ENCODE measurements around the gene RCC2. TPM values are rescaled to one million over a fixed set of nuclear protein-coding genes. Genes with fewer than 3 reads are reported as not detected.
"Not testable (repeated sequence)": the region's sequence is repeated elsewhere in the genome, so short reads cannot be mapped to it uniquely, and the experiment has no call there.

RCC2 gene
- total and polyA plus RNA-seq, 4 donors, result 2.1 to 36.7 (median 8.1) TPM

DNA sequence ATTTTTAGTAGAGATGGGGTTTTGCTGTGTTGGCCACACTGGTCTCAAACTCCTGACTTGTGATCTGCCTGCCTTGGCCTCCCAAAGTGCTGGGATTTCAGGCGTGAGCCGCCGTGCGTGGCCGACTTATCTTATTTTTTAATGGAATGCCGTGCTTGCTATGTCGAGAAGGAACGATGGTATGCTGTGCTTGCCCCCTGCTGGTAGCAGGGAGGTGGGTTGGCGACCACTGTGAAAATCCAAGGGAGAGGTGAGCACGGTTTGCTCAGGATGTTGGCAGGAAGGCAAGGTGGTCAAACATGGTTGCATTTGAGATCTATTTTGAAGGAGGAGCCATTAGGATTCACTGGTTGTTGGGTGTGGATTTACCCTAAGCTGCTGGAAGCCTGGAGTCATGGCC, 45.8 kb upstream of the RCC2 start:
- TF ChIP-seq RAD21 (IDR thresholded peaks at IDR 0.05), result peak; percentile 48 to 62
- TF ChIP-seq, protein P1, sequence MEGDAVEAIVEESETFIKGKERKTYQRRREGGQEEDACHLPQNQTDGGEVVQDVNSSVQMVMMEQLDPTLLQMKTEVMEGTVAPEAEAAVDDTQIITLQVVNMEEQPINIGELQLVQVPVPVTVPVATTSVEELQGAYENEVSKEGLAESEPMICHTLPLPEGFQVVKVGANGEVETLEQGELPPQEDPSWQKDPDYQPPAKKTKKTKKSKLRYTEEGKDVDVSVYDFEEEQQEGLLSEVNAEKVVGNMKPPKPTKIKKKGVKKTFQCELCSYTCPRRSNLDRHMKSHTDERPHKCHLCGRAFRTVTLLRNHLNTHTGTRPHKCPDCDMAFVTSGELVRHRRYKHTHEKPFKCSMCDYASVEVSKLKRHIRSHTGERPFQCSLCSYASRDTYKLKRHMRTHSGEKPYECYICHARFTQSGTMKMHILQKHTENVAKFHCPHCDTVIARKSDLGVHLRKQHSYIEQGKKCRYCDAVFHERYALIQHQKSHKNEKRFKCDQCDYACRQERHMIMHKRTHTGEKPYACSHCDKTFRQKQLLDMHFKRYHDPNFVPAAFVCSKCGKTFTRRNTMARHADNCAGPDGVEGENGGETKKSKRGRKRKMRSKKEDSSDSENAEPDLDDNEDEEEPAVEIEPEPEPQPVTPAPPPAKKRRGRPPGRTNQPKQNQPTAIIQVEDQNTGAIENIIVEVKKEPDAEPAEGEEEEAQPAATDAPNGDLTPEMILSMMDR (IDR thresholded peaks at IDR 0.05; ENCODE audit: low read depth, low read length, missing input control), result peak; percentile 28
- TF ChIP-seq EGR1 (IDR thresholded peaks at IDR 0.05; ENCODE audit: low read depth in 2 of 2), result no peak
- Histone ChIP-seq H3K4me1 (ENCODE audit: control insufficient read depth in 4 of 4, insufficient read depth in 4 of 4, low read length in 3 of 4) (peaks cover 0 to 10% (median 6%) of the 10 kb centered on the region in 4 donors), H3K36me3 (ENCODE audit: control insufficient read depth in 4 of 4, insufficient read depth in 3 of 4, low read depth in 1 of 4, low read length in 3 of 4) (no peaks in the 10 kb centered on the region), H3K27me3 (ENCODE audit: control insufficient read depth in 4 of 4, insufficient read depth in 4 of 4, low read length in 3 of 4) (no peaks in the 10 kb centered on the region), H3K4me3 (ENCODE audit: low read depth in 1 of 3, low read length in 3 of 3) (no peak overlapping the region), H3K27ac (ENCODE audit: low read depth in 1 of 2, low read length in 2 of 2) (no peak overlapping the region), H3K9me3 (ENCODE audit: control insufficient read depth in 4 of 4, low read length in 3 of 4) (no peaks in the 10 kb centered on the region), H3K9ac (ENCODE audit: low read depth in 1 of 2, low read length in 2 of 2) (no peak overlapping the region)
- 60% methylated on average over 10 of the region's 10 CpGs for WGBS
- DNase-seq (ENCODE audit: low spot score), result no peak

DNA sequence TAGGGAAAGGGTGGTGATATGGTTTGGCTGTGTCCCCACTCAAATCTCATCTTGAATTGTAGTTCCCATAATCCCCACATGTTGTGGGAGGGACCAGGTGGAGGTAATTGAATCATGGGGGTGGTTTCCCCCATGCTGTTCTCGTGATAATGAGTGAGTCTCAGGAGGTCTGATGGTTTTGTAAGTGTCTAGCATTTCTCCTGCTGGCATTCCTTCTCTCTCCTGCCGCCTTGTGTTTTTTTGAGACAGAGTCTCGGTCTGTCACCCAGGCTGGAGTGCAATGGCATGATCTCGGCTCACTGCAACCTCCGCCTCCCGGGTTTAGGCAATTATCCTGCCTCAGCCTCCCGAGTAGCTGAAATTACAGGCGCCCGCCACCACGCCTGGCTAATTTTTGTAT, 42.5 kb upstream of the RCC2 start:
- H3K27ac ChIP-seq (ENCODE audit: low read depth in 1 of 2, low read length in 2 of 2); H3K36me3 ChIP-seq (ENCODE audit: control insufficient read depth in 4 of 4, insufficient read depth in 3 of 4, low read depth in 1 of 4, low read length in 3 of 4); DNase-seq (ENCODE audit: low spot score); H3K4me3 ChIP-seq (ENCODE audit: low read depth in 1 of 3, low read length in 3 of 3); H3K9ac ChIP-seq (ENCODE audit: low read depth in 1 of 2, low read length in 2 of 2); H3K4me1 ChIP-seq (ENCODE audit: control insufficient read depth in 4 of 4, insufficient read depth in 4 of 4, low read length in 3 of 4); H3K27me3 ChIP-seq (ENCODE audit: control insufficient read depth in 4 of 4, insufficient read depth in 4 of 4, low read length in 3 of 4); H3K9me3 ChIP-seq (ENCODE audit: control insufficient read depth in 4 of 4, low read length in 3 of 4): not testable (repeated sequence)
- 94% methylated on average over 10 of the region's 10 CpGs for WGBS

DNA sequence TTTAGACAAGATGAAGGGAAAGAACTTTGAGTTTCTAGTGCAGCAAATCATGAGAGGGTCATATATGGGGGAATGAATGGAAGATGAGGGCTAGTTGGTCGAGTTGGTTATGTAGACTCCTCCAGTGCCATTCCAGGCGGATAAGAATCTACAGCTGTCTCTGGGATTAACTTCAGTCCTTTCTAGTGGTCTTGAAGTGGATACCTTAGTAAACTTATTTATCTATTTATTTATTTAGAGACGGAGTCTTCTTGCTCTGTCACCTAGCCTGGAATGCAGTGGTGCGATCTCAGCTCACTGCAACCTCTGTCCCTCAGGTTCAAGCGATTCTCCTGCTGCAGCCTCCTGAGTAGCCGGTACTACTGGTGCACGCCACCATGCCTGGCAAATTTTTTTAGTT, 41.4 kb upstream of the RCC2 start:
- Histone ChIP-seq H3K4me1 (ENCODE audit: control insufficient read depth in 4 of 4, insufficient read depth in 4 of 4, low read length in 3 of 4) (no peaks in the 10 kb centered on the region), H3K9ac (ENCODE audit: low read depth in 1 of 2, low read length in 2 of 2) (no peak overlapping the region), H3K27me3 (ENCODE audit: control insufficient read depth in 4 of 4, insufficient read depth in 4 of 4, low read length in 3 of 4) (no peaks in the 10 kb centered on the region), H3K4me3 (ENCODE audit: low read depth in 1 of 3, low read length in 3 of 3) (no peak overlapping the region), H3K27ac (ENCODE audit: low read depth in 1 of 2, low read length in 2 of 2) (no peak overlapping the region), H3K36me3 (ENCODE audit: control insufficient read depth in 4 of 4, insufficient read depth in 3 of 4, low read depth in 1 of 4, low read length in 3 of 4) (no peaks in the 10 kb centered on the region), H3K9me3 (ENCODE audit: control insufficient read depth in 4 of 4, low read length in 3 of 4) (no peaks in the 10 kb centered on the region)
- TF ChIP-seq RXRA (IDR thresholded peaks at IDR 0.05), result no peak
- no peak for TF ChIP-seq SP1 (IDR thresholded peaks at IDR 0.05)
- no peak for TF ChIP-seq EGR1 (IDR thresholded peaks at IDR 0.05; ENCODE audit: low read depth in 2 of 2)
- TF ChIP-seq, protein P1 (IDR thresholded peaks at IDR 0.05; ENCODE audit: low read depth, low read length, missing input control), result no peak
- no peak for TF ChIP-seq JUND (IDR thresholded peaks at IDR 0.05)
- no peak for TF ChIP-seq HNF4A (conservative IDR thresholded peaks at IDR 0.05)
- no peak for TF ChIP-seq NR2F2 (IDR thresholded peaks at IDR 0.05)
- TF ChIP-seq YY1 (IDR thresholded peaks at IDR 0.05), result no peak
- 84% methylated on average over 7 of the region's 7 CpGs for WGBS
- no peak for DNase-seq (ENCODE audit: low spot score)

GRCh38 chr1:17475752-17476151, 36.3 kb upstream of the RCC2 start:
- H3K9ac ChIP-seq (ENCODE audit: low read depth in 1 of 2, low read length in 2 of 2), result no peak overlapping the region
- H3K9me3 ChIP-seq (ENCODE audit: control insufficient read depth in 4 of 4, low read length in 3 of 4), result no peaks in the 10 kb centered on the region
- WGBS, result 75% methylated on average over 3 of the region's 3 CpGs
- no peak overlapping the region for H3K27ac ChIP-seq (ENCODE audit: low read depth in 1 of 2, low read length in 2 of 2)
- DNase-seq (ENCODE audit: low spot score), result no peak
- H3K4me3 ChIP-seq (ENCODE audit: low read depth in 1 of 3, low read length in 3 of 3), result no peak overlapping the region
- H3K36me3 ChIP-seq (ENCODE audit: control insufficient read depth in 4 of 4, insufficient read depth in 3 of 4, low read depth in 1 of 4, low read length in 3 of 4), result no peaks in the 10 kb centered on the region
- no peaks in the 10 kb centered on the region for H3K27me3 ChIP-seq (ENCODE audit: control insufficient read depth in 4 of 4, insufficient read depth in 4 of 4, low read length in 3 of 4)
- TF ChIP-seq ZBTB33 (IDR thresholded peaks at IDR 0.05) (no peak), MAX (IDR thresholded peaks at IDR 0.05) (no peak), HNF4G (IDR thresholded peaks at IDR 0.05) (no peak), ATF3 (IDR thresholded peaks at IDR 0.05) (no peak), SP1 (IDR thresholded peaks at IDR 0.05) (no peak), JUND (IDR thresholded peaks at IDR 0.05) (no peak), NR2F2 (IDR thresholded peaks at IDR 0.05) (no peak)
- H3K4me1 ChIP-seq (ENCODE audit: control insufficient read depth in 4 of 4, insufficient read depth in 4 of 4, low read length in 3 of 4), result no peaks in the 10 kb centered on the region
